GM12878 (cell line): ENCODE data around the gene ZNHIT1.

Source experiments
- IKZF1 ChIP-seq: fragments of 450-650 bp; conservative IDR thresholded peaks from 2 replicates; pipeline ENCODE4 v1.6.1; 2017; ENCODE audit warnings: antibody characterized with exemption, mild to moderate bottlenecking
- POLR2A ChIP-seq: IDR thresholded peaks from 2 replicates; pipeline ENCODE4 v1.6.1; 2011; ENCODE audit warnings: low read depth, mild to moderate bottlenecking, low read length

DNA sequence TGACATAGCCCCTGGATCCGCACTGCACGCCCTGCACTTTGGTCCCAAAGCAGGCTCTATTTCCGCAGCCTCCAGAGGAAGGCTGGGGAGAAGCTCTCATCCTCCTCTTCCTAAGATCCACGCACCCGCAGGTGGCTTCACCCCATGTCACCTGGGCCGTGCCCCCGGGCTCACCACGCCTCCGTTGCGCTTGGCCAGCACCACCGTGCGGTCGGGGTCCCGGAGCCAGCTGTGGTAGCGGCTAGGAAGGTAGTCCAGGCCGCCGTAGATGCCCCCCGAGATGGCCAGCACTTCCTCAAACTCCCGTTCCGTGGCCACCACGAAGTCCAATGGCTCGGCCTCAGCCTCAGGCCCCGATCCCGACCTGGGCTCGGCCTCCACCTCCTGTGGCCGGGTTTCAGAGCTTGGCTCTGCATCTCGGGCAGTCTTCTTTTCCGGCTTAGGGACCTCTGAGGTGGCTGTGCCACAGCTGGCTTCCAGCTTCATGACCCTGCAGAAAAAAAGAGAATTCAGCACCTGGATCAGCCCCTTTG lies 43.6 kb upstream of the ZNHIT1 start:
- no peak for TF ChIP-seq POLR2A
- no peak for TF ChIP-seq IKZF1
